GM06990 (cell line): Measurements from ENCODE around the gene RPTOR.

Experiments
- DNase-seq: peaks from one replicate; pipeline ENCODE4 v3.0.0-alpha.2; 2011; ENCODE audit not compliant: insufficient read length; ENCODE audit errors: extremely low read depth
- H3K27me3 ChIP-seq: replicated peaks from 2 replicates; pipeline ENCODE4 v1.6.0; 2011; ENCODE audit warnings: low read length; ENCODE audit not compliant: control insufficient read depth, insufficient read depth
- H3K36me3 ChIP-seq: 2 replicates; pipeline ENCODE4 v1.5.1; 2011; ENCODE audit warnings: low read length; ENCODE audit not compliant: control insufficient read depth, insufficient read depth
- H3K4me3 ChIP-seq: replicated peaks from 2 replicates; pipeline ENCODE4 v1.5.1; 2011; ENCODE audit warnings: low read depth, mild to moderate bottlenecking, control low read depth, low read length
- CTCF ChIP-seq: IDR thresholded peaks from 2 replicates; pipeline ENCODE4 v1.5.1; 2011; ENCODE audit warnings: low read length, control low read depth, mild to moderate bottlenecking, inconsistent platforms; ENCODE audit not compliant: insufficient read depth, poor library complexity, severe bottlenecking

RPTOR gene

GRCh38 chr17:80630560-80631120, 86.0 kb downstream of the RPTOR start:
- Histone ChIP-seq H3K27me3 (no peaks in the 10 kb centered on the region), H3K36me3 (peaks cover 1% of the 10 kb centered on the region; the same call in 1 of the 2 replicates), H3K4me3 (no peak overlapping the region)
- DNase-seq: no peak
- TF ChIP-seq CTCF: no peak

- Histone ChIP-seq H3K27me3 (no peaks in the 10 kb centered on the region), H3K4me3 (no peak overlapping the region), H3K36me3 (peaks cover 1% of the 10 kb centered on the region)
- no peak for TF ChIP-seq CTCF
- DNase-seq: no peak
Measured at GRCh38 chr17:80631142-80632045, 86.8 kb downstream of the RPTOR start.

- no peak for DNase-seq
- Histone ChIP-seq H3K27me3 (no peaks in the 10 kb centered on the region), H3K4me3 (no peak overlapping the region), H3K36me3 (peaks cover 1% of the 10 kb centered on the region)
- no peak for TF ChIP-seq CTCF
Measured at GRCh38 chr17:80632046-80632581, 87.5 kb downstream of the RPTOR start.

GRCh38 chr17:80633207-80633606, 88.6 kb downstream of the RPTOR start:
- DNase-seq: no peak
- Histone ChIP-seq H3K36me3 (peaks cover 1% of the 10 kb centered on the region), H3K27me3 (no peaks in the 10 kb centered on the region), H3K4me3 (no peak overlapping the region)
- TF ChIP-seq CTCF: no peak

GRCh38 chr17:80633994-80634566, 89.4 kb downstream of the RPTOR start:
- no peak for DNase-seq
- H3K27me3 ChIP-seq: no peaks in the 10 kb centered on the region

More at GRCh38 chr17:80633994-80634566, 89.4 kb downstream of the RPTOR start:
- TF ChIP-seq CTCF: no peak
- Histone ChIP-seq H3K4me3 (no peak overlapping the region), H3K36me3 (peaks cover 1% of the 10 kb centered on the region)
